C4-2B (cell line): ENCODE data around the gene PLXNA3.

Experiments
- CTCF ChIP-seq: fragments of 450-650 bp; conservative IDR thresholded peaks from 2 replicates; pipeline ENCODE4 v1.5.1; 2017; ENCODE audit warnings: mild to moderate bottlenecking
- ZFX ChIP-seq: fragments of 450-650 bp; IDR thresholded peaks from 2 replicates; pipeline ENCODE4 v1.6.1; 2017

GRCh38 chrX:154473683-154474082, 15.6 kb downstream of the PLXNA3 start:
- TF ChIP-seq CTCF (no peak), ZFX (no peak)
